Measurements from ENCODE around the gene GPR151. TPM values are rescaled to one million over a fixed set of nuclear protein-coding genes. Genes with fewer than 3 reads are reported as not detected.

The GPR151 gene
- total and polyA plus RNA-seq, 12 donors, result not detected

DNA sequence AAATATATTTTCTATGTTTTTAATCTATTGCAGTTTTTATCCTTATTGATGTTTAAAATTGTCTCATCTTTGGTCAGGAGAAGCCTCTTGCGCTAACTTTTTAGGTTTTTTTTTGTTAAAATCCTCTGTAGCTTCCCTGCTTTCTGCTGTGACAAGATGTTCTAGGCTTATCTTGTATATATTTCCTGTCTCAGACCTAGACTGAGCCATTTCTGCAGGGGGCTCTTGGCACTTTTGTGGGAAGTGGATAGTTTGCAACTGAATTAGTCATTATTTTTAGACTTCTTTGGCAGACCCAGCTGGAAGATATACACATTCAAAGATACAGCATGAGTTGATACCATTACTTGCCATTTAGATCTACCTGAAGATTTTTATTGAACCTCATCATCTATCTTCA lies 40.1 kb downstream of the GPR151 start:
- Histone ChIP-seq H3K4me3 (no peak overlapping the region), H3K9me3 (no peaks in the 10 kb centered on the region), H3K4me1 (peaks cover 0 to 6% (median 0%) of the 10 kb centered on the region in 9 donors), H3K27me3 (no peaks in the 10 kb centered on the region), H3K36me3 (peaks cover 0 to 95% (median 40%) of the 10 kb centered on the region in 9 donors), H3K27ac (no peak overlapping the region)
- DNase-seq (no peak), ATAC-seq (no peak)
- TF ChIP-seq, protein P1, sequence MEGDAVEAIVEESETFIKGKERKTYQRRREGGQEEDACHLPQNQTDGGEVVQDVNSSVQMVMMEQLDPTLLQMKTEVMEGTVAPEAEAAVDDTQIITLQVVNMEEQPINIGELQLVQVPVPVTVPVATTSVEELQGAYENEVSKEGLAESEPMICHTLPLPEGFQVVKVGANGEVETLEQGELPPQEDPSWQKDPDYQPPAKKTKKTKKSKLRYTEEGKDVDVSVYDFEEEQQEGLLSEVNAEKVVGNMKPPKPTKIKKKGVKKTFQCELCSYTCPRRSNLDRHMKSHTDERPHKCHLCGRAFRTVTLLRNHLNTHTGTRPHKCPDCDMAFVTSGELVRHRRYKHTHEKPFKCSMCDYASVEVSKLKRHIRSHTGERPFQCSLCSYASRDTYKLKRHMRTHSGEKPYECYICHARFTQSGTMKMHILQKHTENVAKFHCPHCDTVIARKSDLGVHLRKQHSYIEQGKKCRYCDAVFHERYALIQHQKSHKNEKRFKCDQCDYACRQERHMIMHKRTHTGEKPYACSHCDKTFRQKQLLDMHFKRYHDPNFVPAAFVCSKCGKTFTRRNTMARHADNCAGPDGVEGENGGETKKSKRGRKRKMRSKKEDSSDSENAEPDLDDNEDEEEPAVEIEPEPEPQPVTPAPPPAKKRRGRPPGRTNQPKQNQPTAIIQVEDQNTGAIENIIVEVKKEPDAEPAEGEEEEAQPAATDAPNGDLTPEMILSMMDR (IDR thresholded peaks at IDR 0.05), result no peak
- intact Hi-C loops (cut with DNase I), result no loop called here
- WGBS, 2 donors, result 84 to 93% methylated on average over 1 of the region's 1 CpG

DNA sequence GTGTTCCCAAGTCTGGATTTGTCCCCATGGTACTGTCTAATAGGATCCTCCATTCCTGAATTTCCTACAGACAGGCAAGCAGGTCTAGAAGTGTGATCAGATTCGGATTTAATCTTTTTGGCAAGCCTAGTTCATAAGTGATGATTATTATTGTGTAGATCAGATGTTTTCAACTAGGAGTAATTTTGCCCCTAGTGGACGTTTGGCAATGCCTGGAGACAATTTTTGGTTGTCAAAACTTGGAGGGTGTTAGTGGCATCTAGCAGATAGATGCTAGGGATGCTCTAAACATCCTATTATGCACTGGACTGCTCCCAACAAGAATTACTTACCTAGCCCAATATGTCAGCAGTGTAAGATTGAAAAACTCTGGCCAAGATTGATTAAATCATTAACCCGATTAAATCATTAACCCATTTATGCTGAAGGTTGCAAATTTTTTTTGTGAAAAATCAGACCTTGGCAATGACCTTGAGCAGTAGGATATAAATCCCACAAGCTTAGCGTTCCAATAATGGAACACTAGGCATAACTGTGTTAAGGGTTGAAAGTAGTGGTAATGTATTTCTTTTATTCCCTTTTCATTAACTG lies 40.7 kb downstream of the GPR151 start:
- peaks cover 0 to 95% (median 42%) of the 10 kb centered on the region in 9 donors for H3K36me3 ChIP-seq
- no peaks in the 10 kb centered on the region for H3K9me3 ChIP-seq
- H3K4me1 ChIP-seq, result peaks cover 0 to 6% (median 0%) of the 10 kb centered on the region in 9 donors
- H3K27ac ChIP-seq, result no peak overlapping the region
- intact Hi-C loops (cut with DNase I), result no loop called here
- WGBS, 2 donors, result 74 to 78% methylated on average over 4 of the region's 4 CpGs
- TF ChIP-seq, protein P1 (IDR thresholded peaks at IDR 0.05), result no peak
- ATAC-seq (no peak), DNase-seq (no peak)
- no peak overlapping the region for H3K4me3 ChIP-seq
- H3K27me3 ChIP-seq, result no peaks in the 10 kb centered on the region

DNA sequence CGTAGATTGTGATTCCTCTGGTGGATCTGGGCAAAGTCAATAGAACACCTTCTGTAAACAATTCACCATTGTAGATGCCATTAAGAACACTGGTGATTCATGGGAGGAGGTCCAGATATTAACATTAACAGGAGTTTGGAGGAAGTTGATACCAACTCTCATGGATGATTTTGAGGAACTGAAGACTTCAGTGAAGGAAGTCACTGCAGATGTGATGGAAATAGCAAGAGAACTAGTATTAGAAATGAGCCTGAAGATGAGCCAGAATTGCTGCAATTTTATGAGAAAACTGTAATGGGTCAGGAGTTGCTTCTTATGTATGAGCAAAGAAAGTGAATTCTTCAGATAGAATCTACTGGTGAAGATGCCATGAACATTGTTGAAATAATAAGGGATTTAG lies 41.9 kb downstream of the GPR151 start:
- no peak overlapping the region for H3K27ac ChIP-seq
- peaks cover 0 to 95% (median 45%) of the 10 kb centered on the region in 9 donors for H3K36me3 ChIP-seq
- intact Hi-C loops (cut with DNase I), result no loop called here
- peaks cover 0 to 6% (median 0%) of the 10 kb centered on the region in 9 donors for H3K4me1 ChIP-seq
- no peak overlapping the region for H3K4me3 ChIP-seq
- no peaks in the 10 kb centered on the region for H3K9me3 ChIP-seq
- 97 to 100% methylated on average over 1 of the region's 1 CpG for WGBS, 2 donors
- TF ChIP-seq, protein P1 (IDR thresholded peaks at IDR 0.05), result no peak
- ATAC-seq (no peak), DNase-seq (no peak)
- H3K27me3 ChIP-seq, result no peaks in the 10 kb centered on the region

- DNase-seq (no peak), ATAC-seq (no peak)
- 93 to 100% methylated on average over 1 of the region's 1 CpG for WGBS, 2 donors
- peaks cover 0 to 6% (median 0%) of the 10 kb centered on the region in 9 donors for H3K4me1 ChIP-seq
- H3K27me3 ChIP-seq, result no peaks in the 10 kb centered on the region
- intact Hi-C loops (cut with DNase I), result no loop called here
- no peak overlapping the region for H3K27ac ChIP-seq
- peaks cover 0 to 91% (median 45%) of the 10 kb centered on the region in 9 donors for H3K36me3 ChIP-seq
- H3K9me3 ChIP-seq, result no peaks in the 10 kb centered on the region
- TF ChIP-seq, protein P1 (IDR thresholded peaks at IDR 0.05), result no peak
- no peak overlapping the region for H3K4me3 ChIP-seq
Measured at GRCh38 chr5:146467760-146468159, 48.2 kb downstream of the GPR151 start.

All from heart right ventricle (tissue), 16 donors.